A375 (cell line): Measurements from ENCODE around the gene INSM1. TPM values are rescaled to one million over a fixed set of nuclear protein-coding genes. Genes with fewer than 3 reads are reported as not detected.

ENCODE experiments used
- total RNA-seq: library from RNA; depleted of rRNA; stranded (reverse); fragments of >200 nt; shearing (Covaris generic); gene quantifications from 2 replicates; pipeline ENCODE4 v1.2.3, GENCODE V29; 2014; rRNA removed

Gene INSM1, protein sequence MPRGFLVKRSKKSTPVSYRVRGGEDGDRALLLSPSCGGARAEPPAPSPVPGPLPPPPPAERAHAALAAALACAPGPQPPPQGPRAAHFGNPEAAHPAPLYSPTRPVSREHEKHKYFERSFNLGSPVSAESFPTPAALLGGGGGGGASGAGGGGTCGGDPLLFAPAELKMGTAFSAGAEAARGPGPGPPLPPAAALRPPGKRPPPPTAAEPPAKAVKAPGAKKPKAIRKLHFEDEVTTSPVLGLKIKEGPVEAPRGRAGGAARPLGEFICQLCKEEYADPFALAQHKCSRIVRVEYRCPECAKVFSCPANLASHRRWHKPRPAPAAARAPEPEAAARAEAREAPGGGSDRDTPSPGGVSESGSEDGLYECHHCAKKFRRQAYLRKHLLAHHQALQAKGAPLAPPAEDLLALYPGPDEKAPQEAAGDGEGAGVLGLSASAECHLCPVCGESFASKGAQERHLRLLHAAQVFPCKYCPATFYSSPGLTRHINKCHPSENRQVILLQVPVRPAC
- not detected in 2 replicates for total RNA-seq

DNA sequence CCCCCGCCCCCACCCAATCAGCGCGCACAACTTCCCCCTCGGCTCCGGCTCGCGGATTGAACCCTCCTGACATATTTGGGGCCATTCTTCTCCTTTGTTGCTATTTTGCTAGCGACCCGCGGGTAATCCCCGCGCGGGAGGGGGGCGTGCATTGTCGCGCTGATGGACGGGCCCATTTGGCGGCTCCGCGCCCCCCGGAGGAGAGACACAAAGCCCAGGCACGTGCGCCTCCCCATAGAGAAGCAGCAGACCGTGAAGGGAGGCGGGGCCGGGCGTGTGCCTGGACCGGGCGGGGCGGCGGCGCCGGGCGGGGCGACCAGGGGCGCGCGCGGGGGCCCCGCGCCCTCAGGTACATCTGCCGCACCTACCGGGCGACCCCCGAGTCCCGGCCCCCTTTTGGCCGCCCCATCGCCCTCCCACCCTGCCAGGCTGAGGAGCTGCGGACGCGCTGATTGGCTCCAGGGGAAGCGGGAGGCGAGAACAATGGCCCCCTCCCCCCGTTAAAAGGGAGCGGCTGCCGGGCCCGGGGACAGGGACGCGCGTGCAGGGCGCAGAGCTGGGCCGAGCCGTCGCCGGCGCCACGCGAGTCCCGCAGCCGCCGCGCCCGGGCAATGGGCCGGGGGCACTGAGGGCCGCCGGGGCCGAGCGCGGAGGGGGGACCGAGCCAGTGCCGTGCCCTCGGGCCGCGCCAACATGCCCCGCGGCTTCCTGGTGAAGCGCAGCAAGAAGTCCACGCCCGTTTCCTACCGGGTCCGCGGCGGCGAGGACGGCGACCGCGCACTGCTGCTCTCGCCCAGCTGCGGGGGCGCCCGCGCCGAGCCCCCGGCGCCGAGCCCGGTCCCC, at the start of gene INSM1:
Gene INSM1 (plus strand): TSS at position 530 of the 843 bp plus-strand sequence. CDS start 164 bp downstream, at position 694.

